Breast epithelium (tissue), 3 donors: ENCODE results near the gene HSPA2.

ENCODE experiments used
- CTCF ChIP-seq, 3 donors: fragments of 450-650 bp; IDR thresholded peaks; one replicate each; pipeline ENCODE4 v1.5.1; 2016 to 2017; ENCODE audit warnings: antibody characterized with exemption in 3 of 3, mild to moderate bottlenecking in 3 of 3, moderate library complexity in 3 of 3
- POLR2A ChIP-seq: fragments of 450-650 bp; IDR thresholded peaks from one replicate; pipeline ENCODE4 v1.6.1; 2016; ENCODE audit warnings: antibody characterized with exemption, mild to moderate bottlenecking, moderate library complexity

- TF ChIP-seq CTCF (IDR thresholded peaks at IDR 0.05) (no peak), POLR2A (peak; percentile 28)
Observed at GRCh38 chr14:64504310-64504896, 36.1 kb upstream of the HSPA2 start, which contains the start of gene ZBTB1.
